ENCODE measurements around the gene KIAA1217. TPM values are rescaled to one million over a fixed set of nuclear protein-coding genes. Genes with fewer than 3 reads are reported as not detected.

Gene KIAA1217
- total RNA-seq, 4 donors from 2014 or later: 46.9 to 108 (median 61.5) TPM

GRCh38 chr10:24215196-24215595 is 6.3 kb downstream of the KIAA1217 start:
- peak in 1 of 3 donors; percentile 59 for DNase-seq
- TF ChIP-seq POLR2A (IDR thresholded peaks at IDR 0.05): no peak
- TF ChIP-seq CTCF (IDR thresholded peaks at IDR 0.05): no peak
- Histone ChIP-seq H3K27me3 (no peaks in the 10 kb centered on the region), H3K4me3 (no peak overlapping the region), H3K4me1 (peaks cover 0 to 13% (median 0%) of the 10 kb centered on the region in 4 donors), H3K9me3 (no peaks in the 10 kb centered on the region), H3K27ac (peak overlapping the region in 2 of 4 donors; percentile 45 to 56), H3K36me3 (no peaks in the 10 kb centered on the region)

- no peaks in the 10 kb centered on the region for H3K36me3 ChIP-seq
- no peaks in the 10 kb centered on the region for H3K9me3 ChIP-seq
- H3K4me3 ChIP-seq: no peak overlapping the region
- DNase-seq: no peak
- H3K4me1 ChIP-seq: peaks cover 0 to 13% (median 0%) of the 10 kb centered on the region in 4 donors
- H3K27ac ChIP-seq: peak overlapping the region in 2 of 4 donors; percentile 45 to 56
- TF ChIP-seq CTCF (IDR thresholded peaks at IDR 0.05) (no peak), POLR2A (IDR thresholded peaks at IDR 0.05) (no peak)
- H3K27me3 ChIP-seq: no peaks in the 10 kb centered on the region
Observed at GRCh38 chr10:24215603-24216002, 6.7 kb downstream of the KIAA1217 start.

- Histone ChIP-seq H3K4me1 (peaks cover 0 to 8% (median 0%) of the 10 kb centered on the region in 4 donors), H3K9me3 (no peaks in the 10 kb centered on the region), H3K27me3 (no peaks in the 10 kb centered on the region), H3K36me3 (no peaks in the 10 kb centered on the region), H3K27ac (no peak overlapping the region), H3K4me3 (no peak overlapping the region)
- DNase-seq: no peak
- TF ChIP-seq CTCF (IDR thresholded peaks at IDR 0.05): no peak
- TF ChIP-seq POLR2A (IDR thresholded peaks at IDR 0.05): no peak
Observed at GRCh38 chr10:24219963-24220362, 11.0 kb downstream of the KIAA1217 start.

- no peak for TF ChIP-seq CTCF (IDR thresholded peaks at IDR 0.05)
- no peak overlapping the region for H3K27ac ChIP-seq
- no peaks in the 10 kb centered on the region for H3K9me3 ChIP-seq
- no peaks in the 10 kb centered on the region for H3K36me3 ChIP-seq
- no peak for DNase-seq
- H3K4me1 ChIP-seq: no peaks in the 10 kb centered on the region
- no peak overlapping the region for H3K4me3 ChIP-seq
- no peaks in the 10 kb centered on the region for H3K27me3 ChIP-seq
Observed at GRCh38 chr10:24223341-24223740, 14.4 kb downstream of the KIAA1217 start.

GRCh38 chr10:24223953-24224352 is 15.0 kb downstream of the KIAA1217 start:
- Histone ChIP-seq H3K4me1 (no peaks in the 10 kb centered on the region), H3K9me3 (no peaks in the 10 kb centered on the region), H3K27ac (no peak overlapping the region), H3K27me3 (no peaks in the 10 kb centered on the region), H3K4me3 (no peak overlapping the region), H3K36me3 (no peaks in the 10 kb centered on the region)
- no peak for TF ChIP-seq POLR2A (IDR thresholded peaks at IDR 0.05)
- TF ChIP-seq CTCF (IDR thresholded peaks at IDR 0.05): no peak
- DNase-seq: no peak

GRCh38 chr10:24228642-24229041 is 19.7 kb downstream of the KIAA1217 start:
- Histone ChIP-seq H3K27ac (no peak overlapping the region), H3K4me1 (no peaks in the 10 kb centered on the region), H3K36me3 (no peaks in the 10 kb centered on the region), H3K27me3 (no peaks in the 10 kb centered on the region), H3K4me3 (no peak overlapping the region), H3K9me3 (no peaks in the 10 kb centered on the region)
- TF ChIP-seq POLR2A (IDR thresholded peaks at IDR 0.05) (no peak), CTCF (IDR thresholded peaks at IDR 0.05) (no peak)
- DNase-seq: no peak
